B cell (primary cell): ENCODE measurements around the gene PPP1CC. TPM values are rescaled to one million over a fixed set of nuclear protein-coding genes. Genes with fewer than 3 reads are reported as not detected.

Experiments used
- ATAC-seq: fragments of 200-7000 bp; cut with Tn5 transposase; one replicate; pipeline ENCODE4 v1.10.0; 2021; ENCODE audit warnings: low read depth, mild to moderate bottlenecking, moderate number of reproducible peaks, moderate library complexity
- CTCF ChIA-PET: fragments of 350-600 bp; sonication (Branson Sonifier 250); formaldehyde crosslinking; loops from one replicate; lab custom pipeline; 2021; ENCODE audit warnings: antibody characterized with exemption, inconsistent platforms; lab: Charles Lee
- POLR2A ChIA-PET: fragments of 350-600 bp; sonication (Branson Sonifier 250); formaldehyde crosslinking; loops from one replicate; lab custom pipeline; 2021; ENCODE audit warnings: antibody characterized with exemption; lab: Charles Lee
- DNase-seq: peaks from one replicate; pipeline ENCODE4 v3.0.0; 2013
- H2AFZ ChIP-seq: 2 replicates; pipeline ENCODE4 v1.6.1; 2012; ENCODE audit warnings: mild to moderate bottlenecking, low read depth, low read length; ENCODE audit not compliant: insufficient read depth, poor library complexity, severe bottlenecking
- H3K27ac ChIP-seq, 2 donors: 1 replicate in 1 of 2; 2 replicates in 1 of 2; pipeline ENCODE4 v1.5.1; 2012 to 2013; ENCODE audit warnings: low read length in 2 of 2, mild to moderate bottlenecking in 2 of 2, moderate library complexity in 1 of 2
- H3K27me3 ChIP-seq, 4 experiments: fragments of 200-600 bp in 1 of 4; sonication (generic) in 1 of 4; replicated peaks in 1 of 4; 1 replicate in 2 of 4; 2 replicates in 2 of 4; pipeline versions ENCODE4 v1.6.1 to v1.7.0; 2013 to 2016; ENCODE audit warnings: low read length in 3 of 4, mild to moderate bottlenecking in 2 of 4, mixed read lengths in 1 of 4, moderate library complexity in 1 of 4; ENCODE audit not compliant: insufficient read depth in 4 of 4, control insufficient read depth in 3 of 4; ENCODE audit errors: control extremely low read depth in 1 of 4
- H3K36me3 ChIP-seq, 2 experiments: replicated peaks in 1 of 2; 1 replicate in 1 of 2; 2 replicates in 1 of 2; pipeline versions ENCODE4 v1.6.1 to v1.7.1; 2013; ENCODE audit warnings: low read length in 1 of 2; ENCODE audit not compliant: insufficient read depth in 2 of 2, control insufficient read depth in 1 of 2; ENCODE audit errors: control extremely low read depth in 1 of 2, extremely low read depth in 1 of 2
- H3K4me1 ChIP-seq, 2 donors: fragments of 200-600 bp in 1 of 2; sonication (generic) in 1 of 2; 1 replicate in 1 of 2; 2 replicates in 1 of 2; pipeline versions ENCODE4 v1.5.1 to v1.6.1; 2013 to 2017; ENCODE audit warnings: low read length in 2 of 2; ENCODE audit not compliant: control insufficient read depth in 2 of 2, insufficient read depth in 2 of 2
- H3K4me2 ChIP-seq: replicated peaks from 2 replicates; pipeline ENCODE3; 2012; ENCODE audit warnings: mild to moderate bottlenecking, low read depth, low read length; ENCODE audit not compliant: poor library complexity, severe bottlenecking
- H3K4me3 ChIP-seq, 5 experiments: fragments of 200-600 bp in 1 of 5; sonication (generic) in 1 of 5; 1 replicate in 3 of 5; 2 replicates in 2 of 5; pipeline versions ENCODE4 v1.5.1 to v1.7.0; 2011 to 2016; ENCODE audit warnings: low read length in 4 of 5, mild to moderate bottlenecking in 4 of 5, low read depth in 2 of 5, control low read depth in 1 of 5, moderate library complexity in 1 of 5; ENCODE audit not compliant: insufficient read depth in 1 of 5; ENCODE audit errors: control extremely low read depth in 1 of 5, extremely low read depth in 1 of 5
- H3K79me2 ChIP-seq: fragments of 200-600 bp; sonication (generic); one replicate; pipeline ENCODE4 v1.6.0; 2016; ENCODE audit warnings: low read length; ENCODE audit not compliant: control insufficient read depth, insufficient read depth
- H3K9ac ChIP-seq: fragments of 200-600 bp; sonication (generic); 2 replicates; pipeline ENCODE4 v1.6.1; 2017; ENCODE audit warnings: mild to moderate bottlenecking, low read length, moderate library complexity
- H3K9me3 ChIP-seq, 3 donors: one replicate each; pipeline versions ENCODE4 v1.6.1 to v1.7.1; 2013; ENCODE audit warnings: low read length in 2 of 3; ENCODE audit not compliant: control insufficient read depth in 2 of 3, insufficient read depth in 1 of 3; ENCODE audit errors: control extremely low read depth in 1 of 3
- H4K20me1 ChIP-seq: 2 replicates; pipeline ENCODE4 v1.6.0; 2012; ENCODE audit warnings: mild to moderate bottlenecking, low read length; ENCODE audit not compliant: insufficient read depth, control insufficient read depth, poor library complexity, severe bottlenecking
- H3K27ac Mint-ChIP-seq: one replicate; pipeline ENCODE4 v1.8.0; 2021; ENCODE audit warnings: mixed read lengths
- H3K27me3 Mint-ChIP-seq: one replicate; pipeline ENCODE4 v1.8.0; 2021; ENCODE audit warnings: mixed read lengths
- H3K4me1 Mint-ChIP-seq: one replicate; pipeline ENCODE4 v1.8.0; 2021; ENCODE audit warnings: mixed read lengths
- H3K4me3 Mint-ChIP-seq: one replicate; pipeline ENCODE4 v1.8.0; 2021; ENCODE audit warnings: mixed read lengths
- H3K9me3 Mint-ChIP-seq: one replicate; pipeline ENCODE4 v1.8.0; 2022; ENCODE audit warnings: mixed read lengths; ENCODE audit not compliant: insufficient read depth
- EZH2 ChIP-seq: IDR thresholded peaks from 2 replicates; pipeline ENCODE4 v1.6.1; 2012; ENCODE audit warnings: borderline replicate concordance, low read depth, mild to moderate bottlenecking, moderate library complexity, low read length; ENCODE audit not compliant: insufficient read depth, poor library complexity, severe bottlenecking
- WGBS: methylation state at CpG from one replicate; pipeline ENCODE4 v1.1.5; 2013; ENCODE audit warnings: missing lambda C conversion rate; ENCODE audit not compliant: insufficient coverage; 5-methylcytosine and 5-hydroxymethylcytosine counted together
- intact Hi-C: fragments of 100-400 bp; cut with micrococcal nuclease; formaldehyde crosslinking; loops from one replicate; pipeline ENCODE4 v1.10.0; 2022
- polyA plus RNA-seq: library from polyadenylated mRNA; depleted of rRNA; stranded (reverse); fragments of >200 nt; gene quantifications from 2 replicates; pipeline ENCODE4 v1.2.3, GENCODE V29; 2012
- total RNA-seq, 2 donors: library from RNA; stranded (reverse); fragments of 120-200 nt in 1 of 2; gene quantifications; 1 replicate in 1 of 2; 2 replicates in 1 of 2; pipeline versions ENCODE4 v1.2.3 to v1.2.4, GENCODE V29; 2013 to 2022
- TF ChIP-seq, protein P1 (sequence below): fragments of 200-600 bp; IDR thresholded peaks from one replicate; pipeline ENCODE4 v1.8.0; 2022; ENCODE audit warnings: antibody characterized with exemption, mild to moderate bottlenecking

PPP1CC gene
- total and polyA plus RNA-seq, 2 donors (not counting 1 experiment from before 2014, with no cell fraction given), result 70.0 to 146 TPM

DNA sequence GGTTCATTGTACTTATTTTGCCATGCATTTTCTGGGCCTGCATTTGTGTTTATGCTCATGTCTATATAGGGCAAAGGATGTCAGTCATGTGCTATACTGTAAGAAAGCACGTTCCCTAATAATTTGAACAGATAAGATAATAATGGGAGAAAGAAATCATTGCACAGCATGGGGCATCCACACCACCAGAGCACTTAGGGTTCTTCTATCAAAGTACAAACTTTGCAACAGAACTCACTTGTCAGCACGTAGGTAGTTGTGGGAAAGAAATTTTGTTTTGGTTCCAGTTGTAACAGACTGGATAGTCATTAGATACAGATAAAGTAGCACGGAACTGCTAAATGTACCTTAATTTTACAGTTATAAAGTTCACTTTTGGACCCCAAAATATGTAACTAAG is 10.1 kb downstream of the PPP1CC start:
- CTCF ChIA-PET, result no interaction called here
- Histone ChIP-seq H3K27ac (peak overlapping the region in 1 of 2 donors; percentile 42), H2AFZ (no peak overlapping the region), H3K27me3 (no peaks in the 10 kb centered on the region), H4K20me1 (peaks cover 45% of the 10 kb centered on the region), H3K4me3 (no peak overlapping the region), H3K4me2 (no peak overlapping the region), H3K9me3 (no peaks in the 10 kb centered on the region), H3K79me2 (peaks cover 94% of the 10 kb centered on the region), H3K9ac (no peak overlapping the region), H3K4me1 (peaks cover 21 to 28% of the 10 kb centered on the region in 2 donors), H3K36me3 (peaks cover 15 to 60% of the 10 kb centered on the region in 2 experiments)
- no peaks in the 10 kb centered on the region for H3K27me3 Mint-ChIP-seq
- H3K4me3 Mint-ChIP-seq, result no peak overlapping the region
- TF ChIP-seq, protein P1, sequence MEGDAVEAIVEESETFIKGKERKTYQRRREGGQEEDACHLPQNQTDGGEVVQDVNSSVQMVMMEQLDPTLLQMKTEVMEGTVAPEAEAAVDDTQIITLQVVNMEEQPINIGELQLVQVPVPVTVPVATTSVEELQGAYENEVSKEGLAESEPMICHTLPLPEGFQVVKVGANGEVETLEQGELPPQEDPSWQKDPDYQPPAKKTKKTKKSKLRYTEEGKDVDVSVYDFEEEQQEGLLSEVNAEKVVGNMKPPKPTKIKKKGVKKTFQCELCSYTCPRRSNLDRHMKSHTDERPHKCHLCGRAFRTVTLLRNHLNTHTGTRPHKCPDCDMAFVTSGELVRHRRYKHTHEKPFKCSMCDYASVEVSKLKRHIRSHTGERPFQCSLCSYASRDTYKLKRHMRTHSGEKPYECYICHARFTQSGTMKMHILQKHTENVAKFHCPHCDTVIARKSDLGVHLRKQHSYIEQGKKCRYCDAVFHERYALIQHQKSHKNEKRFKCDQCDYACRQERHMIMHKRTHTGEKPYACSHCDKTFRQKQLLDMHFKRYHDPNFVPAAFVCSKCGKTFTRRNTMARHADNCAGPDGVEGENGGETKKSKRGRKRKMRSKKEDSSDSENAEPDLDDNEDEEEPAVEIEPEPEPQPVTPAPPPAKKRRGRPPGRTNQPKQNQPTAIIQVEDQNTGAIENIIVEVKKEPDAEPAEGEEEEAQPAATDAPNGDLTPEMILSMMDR, result no peak
- TF ChIP-seq EZH2, result no peak
- ATAC-seq (no peak), DNase-seq (no peak)
- WGBS, result no CpG with 5 or more reads among the region's 3 CpGs
- intact Hi-C loops, result no loop called here
- no peaks in the 10 kb centered on the region for H3K9me3 Mint-ChIP-seq
- POLR2A ChIA-PET, result no interaction called here
- H3K4me1 Mint-ChIP-seq, result peaks cover 60% of the 10 kb centered on the region
- H3K27ac Mint-ChIP-seq, result peak overlapping the region; percentile 56

DNA sequence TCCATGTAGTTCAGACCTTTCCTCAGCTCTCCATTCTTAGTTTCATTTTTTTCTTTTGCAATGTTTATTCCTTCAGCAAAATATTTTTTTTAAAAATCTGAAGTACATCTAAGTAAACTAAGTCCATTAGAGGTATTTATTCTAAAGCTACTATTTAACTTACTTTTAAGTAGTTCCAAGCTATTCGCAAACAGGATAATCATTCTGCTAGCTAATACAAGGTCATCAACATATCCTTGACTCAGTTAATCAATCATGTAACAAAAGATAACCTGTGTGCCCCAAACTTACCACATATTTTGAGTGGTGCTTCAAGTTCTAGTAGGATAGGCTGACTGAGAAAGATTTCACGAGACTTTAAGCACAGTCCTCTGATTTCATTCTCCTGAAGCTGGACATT is 11.2 kb downstream of the PPP1CC start:
- peak overlapping the region in 1 of 2 donors; percentile 42 for H3K27ac ChIP-seq
- intact Hi-C loops, result no loop called here
- H3K4me3 Mint-ChIP-seq, result no peak overlapping the region
- H3K27me3 ChIP-seq, result no peaks in the 10 kb centered on the region
- DNase-seq, result no peak
- ChIA-PET POLR2A (no interaction called here), CTCF (interaction anchor here (0.9 to 1.6 kb wide), 3 partner anchors 9 to 179 kb away, joined by 3 to 6 read pairs (median 3); no protein-coding TSS in a partner anchor)
- no peak overlapping the region for H3K4me3 ChIP-seq
- no peak for TF ChIP-seq EZH2
- TF ChIP-seq, protein P1, result no peak
- peaks cover 93% of the 10 kb centered on the region for H3K79me2 ChIP-seq
- no peaks in the 10 kb centered on the region for H3K9me3 Mint-ChIP-seq
- H3K4me2 ChIP-seq, result no peak overlapping the region
- WGBS, result no CpG with 5 or more reads among the region's 2 CpGs
- peak overlapping the region; percentile 1 for H3K9ac ChIP-seq
- no peak for ATAC-seq
- peaks cover 16 to 68% of the 10 kb centered on the region in 2 experiments for H3K36me3 ChIP-seq
- H3K27me3 Mint-ChIP-seq, result no peaks in the 10 kb centered on the region
- H3K4me1 ChIP-seq, result peaks cover 31 to 37% of the 10 kb centered on the region in 2 donors
- H3K4me1 Mint-ChIP-seq, result peaks cover 64% of the 10 kb centered on the region
- H2AFZ ChIP-seq, result no peak overlapping the region
- H3K9me3 ChIP-seq, result no peaks in the 10 kb centered on the region
- H3K27ac Mint-ChIP-seq, result no peak overlapping the region
- H4K20me1 ChIP-seq, result peaks cover 55% of the 10 kb centered on the region
